Inferior parietal cortex (tissue), 1 donor: Measurements from ENCODE around the gene GAA.

Experiments used
- DNase-seq: peaks from one replicate; pipeline ENCODE4 v3.0.0-alpha.2; 2016; ENCODE audit errors: extremely low spot score

GAA gene

DNA sequence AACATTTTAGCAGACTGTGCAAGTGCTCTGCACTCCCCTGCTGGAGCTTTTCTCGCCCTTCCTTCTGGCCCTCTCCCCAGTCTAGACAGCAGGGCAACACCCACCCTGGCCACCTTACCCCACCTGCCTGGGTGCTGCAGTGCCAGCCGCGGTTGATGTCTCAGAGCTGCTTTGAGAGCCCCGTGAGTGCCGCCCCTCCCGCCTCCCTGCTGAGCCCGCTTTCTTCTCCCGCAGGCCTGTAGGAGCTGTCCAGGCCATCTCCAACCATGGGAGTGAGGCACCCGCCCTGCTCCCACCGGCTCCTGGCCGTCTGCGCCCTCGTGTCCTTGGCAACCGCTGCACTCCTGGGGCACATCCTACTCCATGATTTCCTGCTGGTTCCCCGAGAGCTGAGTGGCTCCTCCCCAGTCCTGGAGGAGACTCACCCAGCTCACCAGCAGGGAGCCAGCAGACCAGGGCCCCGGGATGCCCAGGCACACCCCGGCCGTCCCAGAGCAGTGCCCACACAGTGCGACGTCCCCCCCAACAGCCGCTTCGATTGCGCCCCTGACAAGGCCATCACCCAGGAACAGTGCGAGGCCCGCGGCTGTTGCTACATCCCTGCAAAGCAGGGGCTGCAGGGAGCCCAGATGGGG lies 3.1 kb downstream of the GAA start:
- DNase-seq = no peak

DNA sequence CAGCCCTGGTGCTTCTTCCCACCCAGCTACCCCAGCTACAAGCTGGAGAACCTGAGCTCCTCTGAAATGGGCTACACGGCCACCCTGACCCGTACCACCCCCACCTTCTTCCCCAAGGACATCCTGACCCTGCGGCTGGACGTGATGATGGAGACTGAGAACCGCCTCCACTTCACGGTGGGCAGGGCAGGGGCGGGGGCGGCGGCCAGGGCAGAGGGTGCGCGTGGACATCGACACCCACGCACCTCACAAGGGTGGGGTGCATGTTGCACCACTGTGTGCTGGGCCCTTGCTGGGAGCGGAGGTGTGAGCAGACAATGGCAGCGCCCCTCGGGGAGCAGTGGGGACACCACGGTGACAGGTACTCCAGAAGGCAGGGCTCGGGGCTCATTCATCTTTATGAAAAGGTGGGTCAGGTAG lies 3.6 kb downstream of the GAA start:
- DNase-seq = no peak

DNA sequence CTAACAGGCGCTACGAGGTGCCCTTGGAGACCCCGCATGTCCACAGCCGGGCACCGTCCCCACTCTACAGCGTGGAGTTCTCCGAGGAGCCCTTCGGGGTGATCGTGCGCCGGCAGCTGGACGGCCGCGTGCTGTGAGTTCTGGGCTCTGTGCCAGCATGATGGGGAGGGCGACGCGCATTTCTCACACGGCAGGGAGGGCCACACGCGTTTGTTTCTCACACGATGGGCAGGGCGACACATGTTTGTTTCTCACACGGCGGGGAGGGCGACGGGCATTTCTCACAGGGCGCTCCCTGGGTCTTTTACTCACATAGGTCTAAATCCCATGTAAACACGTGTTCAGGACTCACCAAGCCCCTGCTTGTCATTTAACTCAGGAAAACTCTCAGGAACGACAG lies 4.4 kb downstream of the GAA start:
- DNase-seq = no peak

DNA sequence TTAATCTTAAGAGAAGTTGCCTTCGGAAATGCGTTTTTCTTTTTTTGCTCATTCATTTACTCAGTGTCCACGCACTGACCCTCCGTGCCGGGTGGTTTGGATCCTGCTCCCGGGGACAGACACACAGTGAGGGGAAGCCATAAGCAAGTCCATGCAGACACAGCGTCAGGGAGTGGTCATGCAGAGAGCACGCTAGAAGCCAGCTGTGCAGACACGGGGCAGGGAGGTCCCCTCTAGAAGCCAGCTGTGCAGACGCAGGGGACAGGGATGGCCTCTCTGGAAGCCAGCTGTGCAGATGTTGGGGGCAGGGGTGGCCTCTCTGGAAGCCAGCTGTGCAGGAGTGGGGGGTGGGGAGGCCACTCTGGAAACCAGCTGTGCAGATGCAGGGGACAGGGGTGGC lies 4.8 kb downstream of the GAA start:
- DNase-seq = no peak

DNA sequence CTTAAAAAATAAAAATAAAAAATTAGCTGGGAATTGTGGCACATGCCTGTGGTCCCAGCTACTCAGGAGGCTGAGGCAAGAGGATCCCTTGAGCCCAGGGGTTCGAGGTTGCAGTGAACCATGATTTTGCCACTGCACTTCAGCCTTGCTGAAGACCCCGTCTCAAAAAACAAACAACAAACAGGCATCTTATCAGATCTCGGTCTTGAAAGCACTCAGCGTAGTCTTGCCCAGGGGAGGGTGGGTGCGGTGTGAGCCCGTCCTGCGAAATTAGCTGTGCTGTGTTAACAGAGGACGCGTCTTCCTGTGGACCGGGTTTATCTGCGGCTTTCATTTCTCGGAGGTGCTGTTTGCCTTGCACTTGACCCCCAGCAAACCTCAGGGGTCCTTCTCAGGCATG lies 5.4 kb downstream of the GAA start:
- DNase-seq = no peak

DNA sequence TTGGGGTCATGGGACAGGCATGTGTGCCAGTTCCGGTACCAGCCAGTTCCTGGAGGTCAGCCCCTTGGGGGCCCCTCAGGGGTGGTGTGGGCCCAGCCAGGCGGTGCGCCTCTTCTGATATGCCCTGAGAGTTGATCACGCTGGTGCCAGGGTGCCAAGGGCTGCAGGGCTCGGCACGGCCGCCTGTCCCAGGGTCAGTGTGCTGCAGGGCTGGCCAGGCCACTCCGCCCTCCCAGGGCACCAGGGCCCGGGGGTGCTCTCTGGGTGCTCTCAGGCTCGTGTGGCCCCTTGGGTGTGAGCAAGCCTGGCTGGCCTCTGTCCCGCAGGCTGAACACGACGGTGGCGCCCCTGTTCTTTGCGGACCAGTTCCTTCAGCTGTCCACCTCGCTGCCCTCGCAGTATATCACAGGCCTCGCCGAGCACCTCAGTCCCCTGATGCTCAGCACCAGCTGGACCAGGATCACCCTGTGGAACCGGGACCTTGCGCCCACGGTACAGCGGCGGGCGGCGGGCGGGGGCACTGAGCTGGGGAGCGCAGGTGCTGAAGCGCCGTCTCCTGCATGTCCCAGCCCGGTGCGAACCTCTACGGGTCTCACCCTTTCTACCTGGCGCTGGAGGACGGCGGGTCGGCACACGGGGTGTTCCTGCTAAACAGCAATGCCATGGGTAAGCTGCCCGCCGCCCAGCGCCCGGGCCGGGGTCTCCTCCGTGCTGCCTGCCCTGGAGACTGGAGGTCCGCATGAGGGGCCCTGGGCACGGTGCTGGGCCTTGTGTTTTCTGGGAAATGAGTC lies 6.0 kb downstream of the GAA start:
- DNase-seq = no peak

DNA sequence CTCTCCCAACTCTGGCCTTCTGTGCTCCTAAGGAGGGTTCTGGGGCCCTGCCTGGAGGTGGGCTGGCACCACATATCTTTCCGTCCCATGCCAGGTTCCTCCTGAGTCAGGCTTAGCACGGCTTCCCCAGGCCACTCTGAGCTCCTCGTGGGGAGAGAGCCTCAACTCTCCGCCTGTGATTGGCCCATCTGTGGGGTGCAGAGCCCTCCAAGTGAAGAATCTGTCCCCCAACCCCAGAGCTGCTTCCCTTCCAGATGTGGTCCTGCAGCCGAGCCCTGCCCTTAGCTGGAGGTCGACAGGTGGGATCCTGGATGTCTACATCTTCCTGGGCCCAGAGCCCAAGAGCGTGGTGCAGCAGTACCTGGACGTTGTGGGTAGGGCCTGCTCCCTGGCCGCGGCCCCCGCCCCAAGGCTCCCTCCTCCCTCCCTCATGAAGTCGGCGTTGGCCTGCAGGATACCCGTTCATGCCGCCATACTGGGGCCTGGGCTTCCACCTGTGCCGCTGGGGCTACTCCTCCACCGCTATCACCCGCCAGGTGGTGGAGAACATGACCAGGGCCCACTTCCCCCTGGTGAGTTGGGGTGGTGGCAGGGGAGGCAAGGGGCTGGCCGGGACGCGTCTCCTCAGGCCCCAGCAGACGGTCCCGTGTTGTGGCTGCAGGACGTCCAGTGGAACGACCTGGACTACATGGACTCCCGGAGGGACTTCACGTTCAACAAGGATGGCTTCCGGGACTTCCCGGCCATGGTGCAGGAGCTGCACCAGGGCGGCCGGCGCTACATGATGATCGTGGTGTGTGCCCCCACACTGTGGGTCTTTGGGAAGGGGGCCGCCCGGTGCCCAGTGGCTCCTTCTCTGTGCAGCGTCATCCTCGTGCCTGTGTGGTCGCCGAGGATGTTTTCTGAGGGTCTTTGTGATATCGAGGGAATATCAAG lies 6.9 kb downstream of the GAA start:
- DNase-seq = no peak

DNA sequence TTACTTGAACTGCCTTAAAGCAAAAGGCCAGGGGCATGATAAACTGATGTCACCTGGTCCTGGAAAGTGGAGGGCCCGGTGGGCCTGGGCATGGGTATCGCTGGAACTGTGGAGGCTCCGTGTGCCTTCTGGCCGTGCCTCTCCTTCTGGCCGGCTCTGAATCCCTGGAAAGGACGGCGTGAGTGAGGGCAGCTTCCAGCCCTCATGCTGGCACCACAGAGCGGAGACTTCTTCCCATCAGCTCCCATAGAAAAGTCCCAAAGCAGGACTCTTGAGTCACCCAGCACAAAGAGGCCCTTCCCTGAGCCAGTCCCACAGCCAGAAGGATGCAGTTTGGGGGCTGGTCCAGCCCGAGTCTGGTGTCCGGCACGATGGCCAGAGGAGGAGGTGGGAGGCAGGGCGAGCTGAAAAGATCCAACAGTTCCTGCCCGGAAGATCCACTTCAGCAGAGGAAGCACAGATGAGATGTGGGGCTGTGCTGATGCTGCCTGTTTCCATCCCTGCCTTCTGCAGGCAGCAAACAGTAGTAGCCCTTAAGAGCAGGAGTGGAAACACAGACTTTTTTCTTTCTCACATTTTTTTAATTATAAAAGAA lies 7.8 kb downstream of the GAA start:
- DNase-seq = no peak

DNA sequence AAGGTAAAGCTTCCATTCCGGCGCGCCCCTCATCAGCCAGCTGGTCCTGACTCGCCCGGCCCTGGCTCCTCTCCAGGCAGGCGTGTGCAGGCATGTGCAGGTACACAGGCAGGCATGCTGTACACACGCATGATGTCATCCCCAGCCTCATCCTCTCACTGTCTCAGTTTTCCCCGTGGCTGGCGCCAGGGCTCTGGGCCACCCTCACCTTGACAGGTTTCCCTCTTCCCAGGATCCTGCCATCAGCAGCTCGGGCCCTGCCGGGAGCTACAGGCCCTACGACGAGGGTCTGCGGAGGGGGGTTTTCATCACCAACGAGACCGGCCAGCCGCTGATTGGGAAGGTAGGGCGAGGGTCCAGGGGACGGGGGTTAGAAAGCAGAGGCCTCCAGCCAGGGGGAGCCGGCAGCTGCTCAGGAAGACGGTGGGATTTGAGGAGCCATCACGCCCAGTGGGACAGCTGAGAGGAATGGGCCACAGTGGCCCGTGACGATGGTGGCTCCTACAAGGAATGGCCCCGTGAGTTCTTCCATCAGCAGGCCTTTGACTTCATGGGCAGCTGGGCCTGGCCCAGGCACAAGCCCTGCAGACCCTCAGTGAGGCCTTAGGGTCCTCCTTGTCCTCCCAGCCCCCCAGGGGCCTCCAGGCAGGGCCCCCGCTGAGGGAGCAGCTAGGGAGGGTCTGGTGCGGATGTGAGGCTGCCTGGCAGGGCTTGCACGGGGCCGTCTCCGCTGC lies 8.5 kb downstream of the GAA start:
- DNase-seq = no peak

DNA sequence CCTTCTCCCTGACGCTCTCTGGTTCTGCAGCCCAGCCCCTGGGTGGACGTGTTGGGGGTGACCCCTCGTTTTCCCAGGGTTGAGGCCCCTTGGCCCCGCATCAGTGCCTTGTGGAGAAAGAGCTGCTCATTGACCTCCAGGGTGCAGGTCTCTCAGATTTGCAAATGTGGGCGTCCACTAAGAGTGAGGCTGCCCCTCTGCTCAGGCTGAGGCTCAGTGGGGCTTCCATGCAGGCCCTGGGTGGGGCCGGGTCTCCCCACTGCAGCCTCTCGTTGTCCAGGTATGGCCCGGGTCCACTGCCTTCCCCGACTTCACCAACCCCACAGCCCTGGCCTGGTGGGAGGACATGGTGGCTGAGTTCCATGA lies 9.0 kb downstream of the GAA start:
- DNase-seq = no peak

DNA sequence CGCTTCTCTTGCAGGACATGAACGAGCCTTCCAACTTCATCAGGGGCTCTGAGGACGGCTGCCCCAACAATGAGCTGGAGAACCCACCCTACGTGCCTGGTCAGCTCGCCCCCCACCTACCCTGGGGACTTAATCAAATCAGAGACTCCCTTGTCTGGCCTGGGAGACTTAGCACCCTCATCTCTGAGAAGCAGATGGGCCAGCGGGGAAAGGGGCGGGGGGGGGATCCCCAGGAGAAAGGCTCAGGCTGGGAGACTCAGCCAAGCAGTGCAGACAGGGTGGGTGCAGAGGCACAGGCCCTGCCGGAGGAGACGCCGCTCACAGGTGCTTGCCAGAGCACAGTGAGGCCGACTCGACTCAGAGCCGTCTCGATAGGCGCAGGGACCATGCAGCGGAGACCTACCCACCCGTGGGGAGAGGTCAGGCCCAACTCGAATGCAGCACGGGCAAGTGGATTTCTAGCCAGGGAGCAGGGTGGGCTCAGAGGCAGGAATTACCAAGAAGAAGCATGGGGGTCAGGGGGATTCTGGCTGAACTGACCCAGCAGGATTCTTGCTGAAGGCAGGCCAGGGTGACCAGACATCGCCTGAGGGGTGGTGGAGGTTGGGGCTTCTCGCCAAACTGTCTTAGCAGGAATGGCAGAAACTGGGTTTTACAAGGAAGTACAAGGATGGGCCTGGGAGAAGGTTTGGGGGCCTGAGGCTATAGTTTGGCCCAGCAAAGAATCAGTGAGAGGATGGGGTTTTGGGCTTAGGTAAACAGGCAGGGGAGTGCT lies 9.7 kb downstream of the GAA start:
- no peak for DNase-seq

DNA sequence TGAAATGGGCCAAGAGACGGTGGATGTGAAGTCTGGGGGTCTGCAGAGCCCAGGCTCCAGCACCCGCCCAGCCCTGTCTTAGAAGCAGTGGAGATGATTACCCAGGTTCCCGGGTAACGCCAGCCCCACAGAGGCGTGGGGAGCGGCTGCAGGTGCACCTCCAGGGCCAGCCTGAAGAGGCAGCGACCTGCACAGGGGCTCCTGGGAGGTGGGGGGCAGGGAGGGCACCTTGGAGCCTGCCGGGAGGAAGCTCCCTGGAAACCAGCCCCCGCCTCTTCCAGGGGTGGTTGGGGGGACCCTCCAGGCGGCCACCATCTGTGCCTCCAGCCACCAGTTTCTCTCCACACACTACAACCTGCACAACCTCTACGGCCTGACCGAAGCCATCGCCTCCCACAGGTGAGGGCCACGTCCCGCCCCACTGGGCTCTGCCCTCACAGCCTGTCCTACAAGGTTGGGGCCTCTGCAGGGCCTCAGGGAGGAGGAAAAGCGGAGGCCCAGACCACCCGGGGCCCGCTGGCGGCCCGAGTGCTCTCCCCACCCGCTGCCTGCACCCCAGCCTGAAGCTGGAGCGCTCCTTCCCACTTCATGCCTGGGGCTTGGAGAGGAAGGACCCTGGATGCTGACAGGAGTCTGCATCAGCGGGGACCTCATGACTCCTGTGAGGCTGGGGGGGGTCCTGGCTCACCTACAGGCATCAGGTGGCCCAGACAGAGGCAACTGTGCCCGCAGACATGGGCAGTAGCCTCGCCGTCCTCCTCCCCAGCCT lies 10.5 kb downstream of the GAA start:
- no peak for DNase-seq

DNA sequence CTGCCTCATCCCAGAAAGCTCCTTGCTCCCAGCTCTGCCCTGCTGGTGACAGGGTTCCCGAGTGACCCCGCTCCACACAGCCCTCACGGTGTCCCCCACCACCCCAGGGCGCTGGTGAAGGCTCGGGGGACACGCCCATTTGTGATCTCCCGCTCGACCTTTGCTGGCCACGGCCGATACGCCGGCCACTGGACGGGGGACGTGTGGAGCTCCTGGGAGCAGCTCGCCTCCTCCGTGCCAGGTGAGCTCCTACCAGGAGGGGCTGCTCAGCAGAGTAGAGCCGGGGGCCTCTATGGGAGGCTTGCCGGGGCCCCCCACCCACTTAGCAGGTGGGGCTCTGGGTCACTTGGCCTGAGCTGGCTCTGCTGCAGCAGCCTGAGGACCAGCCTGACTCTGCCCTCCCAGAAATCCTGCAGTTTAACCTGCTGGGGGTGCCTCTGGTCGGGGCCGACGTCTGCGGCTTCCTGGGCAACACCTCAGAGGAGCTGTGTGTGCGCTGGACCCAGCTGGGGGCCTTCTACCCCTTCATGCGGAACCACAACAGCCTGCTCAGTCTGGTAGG lies 11.2 kb downstream of the GAA start:
- no peak for DNase-seq

DNA sequence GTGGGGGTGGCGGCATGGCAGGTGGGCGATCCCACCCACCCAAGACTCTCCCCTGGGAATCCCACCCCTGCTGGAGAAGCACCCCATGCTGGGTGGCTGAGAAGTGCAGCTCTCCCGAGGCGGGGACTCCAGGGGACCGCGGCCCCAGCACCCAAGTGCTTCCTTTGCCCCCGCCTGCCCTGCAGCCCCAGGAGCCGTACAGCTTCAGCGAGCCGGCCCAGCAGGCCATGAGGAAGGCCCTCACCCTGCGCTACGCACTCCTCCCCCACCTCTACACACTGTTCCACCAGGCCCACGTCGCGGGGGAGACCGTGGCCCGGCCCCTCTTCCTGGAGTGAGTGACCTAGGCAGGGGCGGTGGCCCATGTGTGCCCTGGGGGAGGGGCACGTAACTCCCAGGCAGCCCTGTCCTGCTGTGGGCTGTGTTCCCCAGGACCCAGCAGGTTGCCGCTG lies 11.7 kb downstream of the GAA start:
- DNase-seq = no peak

DNA sequence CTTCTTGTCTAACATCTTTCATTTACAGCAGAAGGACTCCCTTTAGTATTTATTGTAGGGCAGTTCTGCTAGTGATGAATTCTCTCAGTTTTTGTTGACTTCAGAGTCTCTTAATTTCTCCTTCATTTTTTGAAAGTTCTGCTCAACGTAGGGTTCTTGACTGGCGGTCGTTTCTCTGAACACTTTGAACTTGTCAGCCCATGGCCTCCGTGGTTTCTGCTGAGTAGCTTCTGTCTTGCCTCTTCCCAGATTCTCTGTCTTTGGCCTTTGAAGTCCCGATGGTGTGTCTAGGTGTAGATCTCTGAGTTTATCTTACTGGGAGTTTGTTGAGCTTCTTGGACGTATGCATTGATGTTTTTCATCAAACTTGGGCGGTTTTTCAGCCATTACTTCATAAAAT lies 13.4 kb downstream of the GAA start:
- DNase-seq = no peak

DNA sequence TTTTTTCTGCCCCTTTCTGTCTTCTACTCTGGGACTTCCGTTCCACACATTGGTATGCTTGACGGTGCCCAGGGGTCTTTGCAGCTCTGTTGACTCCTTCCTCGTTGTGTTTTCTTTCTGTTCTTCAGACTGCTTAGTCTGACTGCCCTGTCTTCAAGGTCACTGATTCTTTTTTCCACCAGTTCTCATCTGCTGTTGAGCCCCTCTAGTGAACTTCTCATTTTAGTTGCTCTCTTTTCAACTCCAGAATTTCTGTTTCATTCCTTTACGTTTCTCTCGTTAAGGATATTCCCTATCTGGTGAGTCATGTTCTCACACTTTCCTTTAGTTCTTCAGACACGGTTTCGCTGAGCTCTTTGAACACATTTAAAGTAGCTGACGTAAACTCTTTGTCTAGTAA lies 13.8 kb downstream of the GAA start:
- DNase-seq = no peak

DNA sequence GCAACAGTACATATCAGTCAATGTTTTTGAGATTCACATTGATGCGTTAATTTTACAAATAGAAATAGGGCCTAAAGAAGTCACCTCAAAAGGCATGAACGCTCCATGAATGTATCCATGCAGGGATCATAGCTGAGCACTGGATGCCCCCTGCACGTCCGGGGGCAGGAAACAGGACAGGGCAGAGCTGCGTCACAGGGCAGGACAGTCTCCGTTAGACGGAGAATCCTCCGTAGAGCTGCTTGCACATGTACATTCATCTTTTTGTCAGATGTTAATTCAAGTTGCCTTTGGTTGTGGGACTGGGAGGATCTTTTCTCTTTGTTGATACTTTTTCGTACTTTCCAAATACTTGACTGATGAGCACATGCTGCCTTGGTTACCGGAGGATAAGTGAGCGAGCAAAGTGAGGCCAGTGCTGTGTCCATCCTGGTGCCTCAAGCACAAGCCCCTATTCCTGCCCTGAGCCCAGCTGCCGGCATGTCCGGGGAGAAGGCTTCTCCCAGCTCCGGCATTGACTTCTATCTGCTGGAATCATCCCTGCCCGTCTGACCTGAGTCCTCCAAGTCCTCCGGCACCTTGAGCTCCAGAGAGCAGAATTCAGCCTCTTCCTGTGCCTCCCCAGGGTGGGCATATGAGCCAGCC lies 15.0 kb downstream of the GAA start:
- no peak for DNase-seq

DNA sequence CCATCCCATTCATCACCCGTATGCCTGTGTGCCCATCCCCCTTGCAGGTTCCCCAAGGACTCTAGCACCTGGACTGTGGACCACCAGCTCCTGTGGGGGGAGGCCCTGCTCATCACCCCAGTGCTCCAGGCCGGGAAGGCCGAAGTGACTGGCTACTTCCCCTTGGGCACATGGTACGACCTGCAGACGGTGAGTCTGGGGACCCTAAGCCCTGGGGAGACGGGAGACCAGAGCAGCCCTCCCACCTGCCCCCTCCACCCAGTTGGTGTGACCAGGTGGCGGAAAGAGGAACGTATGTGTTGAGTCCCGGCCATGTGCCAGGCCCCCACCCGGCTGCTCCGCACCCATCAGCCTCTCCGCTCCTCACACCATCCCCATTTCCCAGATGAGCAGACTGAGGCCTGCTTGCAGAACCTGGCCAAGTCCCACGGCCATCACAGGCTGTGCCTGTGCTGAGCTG lies 15.6 kb downstream of the GAA start:
- DNase-seq = no peak
